ENCODE data around the gene SOX21. TPM values are rescaled to one million over a fixed set of nuclear protein-coding genes. Genes with fewer than 3 reads are reported as not detected.

SOX21 gene
- total RNA-seq, 1 donor from 2014 or later: 1.1 TPM

- DNase-seq (ENCODE audit: low read depth): no peak
- Histone ChIP-seq H3K27me3 (ENCODE audit: control insufficient read depth, insufficient read depth, low read length) (peaks cover 21% of the 10 kb centered on the region), H3K36me3 (ENCODE audit: control insufficient read depth, insufficient read depth, low read length) (no peaks in the 10 kb centered on the region), H3K4me3 (ENCODE audit: low read depth, low read length) (no peak overlapping the region)
- peak; percentile 18 for FAIRE-seq
- TF ChIP-seq CTCF (IDR thresholded peaks at IDR 0.05; ENCODE audit: insufficient read depth, low read length, severe bottlenecking): no peak
Observed at GRCh38 chr13:94700051-94700535, 12.3 kb downstream of the SOX21 start.

- DNase-seq (ENCODE audit: low read depth) (no peak), FAIRE-seq (no peak)
- H3K27me3 ChIP-seq (ENCODE audit: control insufficient read depth, insufficient read depth, low read length): peaks cover 1% of the 10 kb centered on the region
- TF ChIP-seq CTCF (IDR thresholded peaks at IDR 0.05; ENCODE audit: insufficient read depth, low read length, severe bottlenecking): no peak
- no peak overlapping the region for H3K4me3 ChIP-seq (ENCODE audit: low read depth, low read length)
- H3K36me3 ChIP-seq (ENCODE audit: control insufficient read depth, insufficient read depth, low read length): no peaks in the 10 kb centered on the region
Observed at GRCh38 chr13:94696171-94696570, 16.2 kb downstream of the SOX21 start.

GRCh38 chr13:94692030-94692429, 20.3 kb downstream of the SOX21 start:
- H3K36me3 ChIP-seq (ENCODE audit: control insufficient read depth, insufficient read depth, low read length): no peaks in the 10 kb centered on the region
- DNase-seq (ENCODE audit: low read depth): no peak
- H3K27me3 ChIP-seq (ENCODE audit: control insufficient read depth, insufficient read depth, low read length): no peaks in the 10 kb centered on the region
- no peak for FAIRE-seq
- TF ChIP-seq CTCF (IDR thresholded peaks at IDR 0.05; ENCODE audit: insufficient read depth, low read length, severe bottlenecking): no peak
- no peak overlapping the region for H3K4me3 ChIP-seq (ENCODE audit: low read depth, low read length)

GRCh38 chr13:94683409-94683808, 28.9 kb downstream of the SOX21 start:
- FAIRE-seq (peak; percentile 75), DNase-seq (ENCODE audit: low read depth) (no peak)
- Histone ChIP-seq H3K4me3 (ENCODE audit: low read depth, low read length) (no peak overlapping the region), H3K27me3 (ENCODE audit: control insufficient read depth, insufficient read depth, low read length) (peaks cover 2% of the 10 kb centered on the region), H3K36me3 (ENCODE audit: control insufficient read depth, insufficient read depth, low read length) (no peaks in the 10 kb centered on the region)
- TF ChIP-seq CTCF (IDR thresholded peaks at IDR 0.05; ENCODE audit: insufficient read depth, low read length, severe bottlenecking): no peak

GRCh38 chr13:94682229-94682628, 30.1 kb downstream of the SOX21 start:
- no peak for FAIRE-seq
- Histone ChIP-seq H3K27me3 (ENCODE audit: control insufficient read depth, insufficient read depth, low read length) (peaks cover 2% of the 10 kb centered on the region), H3K36me3 (ENCODE audit: control insufficient read depth, insufficient read depth, low read length) (no peaks in the 10 kb centered on the region), H3K4me3 (ENCODE audit: low read depth, low read length) (no peak overlapping the region)
- DNase-seq (ENCODE audit: low read depth): no peak
- TF ChIP-seq CTCF (IDR thresholded peaks at IDR 0.05; ENCODE audit: insufficient read depth, low read length, severe bottlenecking): no peak

- peak; percentile 19 for DNase-seq (ENCODE audit: low read depth)
- FAIRE-seq: no peak
- no peak for TF ChIP-seq CTCF (IDR thresholded peaks at IDR 0.05; ENCODE audit: insufficient read depth, low read length, severe bottlenecking)
Observed at GRCh38 chr13:94679614-94680013, 32.7 kb downstream of the SOX21 start.

More at GRCh38 chr13:94679614-94680013, 32.7 kb downstream of the SOX21 start:
- Histone ChIP-seq H3K4me3 (ENCODE audit: low read depth, low read length) (no peak overlapping the region), H3K36me3 (ENCODE audit: control insufficient read depth, insufficient read depth, low read length) (no peaks in the 10 kb centered on the region), H3K27me3 (ENCODE audit: control insufficient read depth, insufficient read depth, low read length) (peaks cover 2% of the 10 kb centered on the region)

Data from bronchial epithelial cell (primary cell).